PC-9 (cell line): Measurements from ENCODE around the gene CDK9.

Experiments used
- CTCF ChIP-seq: fragments of 200-600 bp; sonication (generic); conservative IDR thresholded peaks from 2 replicates; pipeline ENCODE4 v1.6.1; 2017; ENCODE audit warnings: mixed run types, antibody characterized with exemption, mild to moderate bottlenecking, moderate library complexity
- EZH2 ChIP-seq: fragments of 200-600 bp; sonication (generic); IDR thresholded peaks from 2 replicates; pipeline ENCODE4 v1.8.0; 2017; ENCODE audit warnings: antibody characterized with exemption, low read depth

GRCh38 chr9:127792417-127793031 lies 6.7 kb downstream of the CDK9 start:
- TF ChIP-seq EZH2 (no peak), CTCF (no peak)
